GM12873 (cell line): ENCODE results near the gene AKT2.

Source experiments
- TF ChIP-seq, protein P1 (sequence below): IDR thresholded peaks from 2 replicates; pipeline ENCODE4 v1.5.1; 2012; ENCODE audit warnings: low read depth, mild to moderate bottlenecking, moderate library complexity, low read length, control low read depth; ENCODE audit not compliant: insufficient read depth; ENCODE audit errors: missing control alignments

AKT2 gene

DNA sequence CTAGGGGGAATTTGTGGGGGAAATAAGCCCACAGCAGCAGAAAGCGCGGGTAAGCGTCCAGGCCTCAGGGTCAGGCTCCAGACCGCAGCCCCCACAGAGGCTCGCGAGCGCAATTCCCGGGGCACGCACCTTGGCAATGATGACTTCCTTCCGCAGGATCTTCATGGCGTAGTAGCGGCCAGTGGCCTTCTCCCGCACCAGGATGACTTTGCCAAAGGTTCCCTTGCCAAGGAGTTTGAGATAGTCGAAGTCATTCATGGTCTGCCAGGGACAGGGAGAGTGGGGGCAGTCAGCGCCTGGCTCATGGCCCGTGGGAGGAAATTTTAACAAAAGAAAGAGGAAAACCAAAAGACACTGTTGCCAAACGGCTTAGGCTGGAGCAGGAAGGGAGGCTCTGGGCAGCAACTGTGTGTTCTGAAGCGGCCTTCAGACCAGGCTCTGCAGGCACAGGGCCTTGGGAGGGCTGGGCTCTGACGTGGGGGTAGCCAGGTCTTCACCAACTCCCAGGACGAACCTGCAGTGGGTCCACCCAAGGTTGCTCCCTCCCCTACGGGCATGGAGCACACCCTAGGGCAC, 43.2 kb downstream of the AKT2 start:
- TF ChIP-seq, protein P1, sequence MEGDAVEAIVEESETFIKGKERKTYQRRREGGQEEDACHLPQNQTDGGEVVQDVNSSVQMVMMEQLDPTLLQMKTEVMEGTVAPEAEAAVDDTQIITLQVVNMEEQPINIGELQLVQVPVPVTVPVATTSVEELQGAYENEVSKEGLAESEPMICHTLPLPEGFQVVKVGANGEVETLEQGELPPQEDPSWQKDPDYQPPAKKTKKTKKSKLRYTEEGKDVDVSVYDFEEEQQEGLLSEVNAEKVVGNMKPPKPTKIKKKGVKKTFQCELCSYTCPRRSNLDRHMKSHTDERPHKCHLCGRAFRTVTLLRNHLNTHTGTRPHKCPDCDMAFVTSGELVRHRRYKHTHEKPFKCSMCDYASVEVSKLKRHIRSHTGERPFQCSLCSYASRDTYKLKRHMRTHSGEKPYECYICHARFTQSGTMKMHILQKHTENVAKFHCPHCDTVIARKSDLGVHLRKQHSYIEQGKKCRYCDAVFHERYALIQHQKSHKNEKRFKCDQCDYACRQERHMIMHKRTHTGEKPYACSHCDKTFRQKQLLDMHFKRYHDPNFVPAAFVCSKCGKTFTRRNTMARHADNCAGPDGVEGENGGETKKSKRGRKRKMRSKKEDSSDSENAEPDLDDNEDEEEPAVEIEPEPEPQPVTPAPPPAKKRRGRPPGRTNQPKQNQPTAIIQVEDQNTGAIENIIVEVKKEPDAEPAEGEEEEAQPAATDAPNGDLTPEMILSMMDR = no peak

DNA sequence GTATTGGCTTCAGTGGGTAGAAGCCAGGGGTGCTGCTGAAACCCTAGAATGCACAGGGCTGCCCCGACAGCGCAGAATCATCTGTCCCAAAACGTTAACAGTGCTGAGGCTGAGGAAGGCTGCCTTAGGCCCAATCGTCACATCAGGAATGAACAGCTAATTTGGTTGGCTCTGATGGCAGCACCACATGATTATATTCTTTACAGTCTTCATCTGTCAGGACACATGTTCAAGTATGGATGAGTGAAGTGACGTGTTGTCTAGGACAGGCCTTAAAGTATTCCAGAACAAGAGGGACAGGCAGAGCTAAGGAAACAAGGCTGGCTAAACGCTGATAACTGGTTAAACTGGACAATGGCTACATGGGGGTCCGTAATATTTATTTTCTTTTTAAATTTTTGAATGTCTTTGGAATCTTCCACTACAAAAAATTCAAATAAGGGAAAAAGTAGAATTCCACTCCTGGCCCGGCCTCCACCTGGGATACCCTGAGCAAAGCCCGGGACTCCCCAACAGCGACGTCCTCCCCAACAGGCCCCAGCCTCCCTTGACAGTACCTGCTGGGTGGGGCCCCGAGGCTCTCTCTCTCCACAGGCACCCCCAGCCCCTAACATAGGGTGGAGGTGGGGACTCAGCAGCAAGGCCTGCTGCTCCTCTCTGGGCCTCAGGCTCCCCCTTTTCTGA, 43.9 kb downstream of the AKT2 start:
- TF ChIP-seq, protein P1 = no peak

DNA sequence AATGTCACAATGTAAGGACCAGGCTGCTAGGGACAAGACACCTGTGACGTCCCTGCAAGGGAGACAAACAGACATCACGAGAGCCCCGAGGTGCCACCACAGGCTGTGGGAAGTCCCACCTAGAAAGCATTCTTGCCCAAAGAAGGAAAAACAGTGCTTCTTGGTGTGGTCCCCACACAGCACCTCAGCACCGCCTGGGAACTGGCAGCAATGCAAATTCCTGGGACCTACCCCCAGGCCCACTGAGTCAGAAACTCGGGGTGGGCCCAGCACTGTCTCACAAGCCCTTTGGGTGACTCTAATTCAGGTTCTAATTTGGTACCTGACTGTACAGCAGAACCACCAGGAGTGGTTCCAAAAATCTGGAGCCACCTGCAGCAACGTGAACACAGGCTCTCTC, 44.8 kb downstream of the AKT2 start:
- TF ChIP-seq, protein P1 = no peak

DNA sequence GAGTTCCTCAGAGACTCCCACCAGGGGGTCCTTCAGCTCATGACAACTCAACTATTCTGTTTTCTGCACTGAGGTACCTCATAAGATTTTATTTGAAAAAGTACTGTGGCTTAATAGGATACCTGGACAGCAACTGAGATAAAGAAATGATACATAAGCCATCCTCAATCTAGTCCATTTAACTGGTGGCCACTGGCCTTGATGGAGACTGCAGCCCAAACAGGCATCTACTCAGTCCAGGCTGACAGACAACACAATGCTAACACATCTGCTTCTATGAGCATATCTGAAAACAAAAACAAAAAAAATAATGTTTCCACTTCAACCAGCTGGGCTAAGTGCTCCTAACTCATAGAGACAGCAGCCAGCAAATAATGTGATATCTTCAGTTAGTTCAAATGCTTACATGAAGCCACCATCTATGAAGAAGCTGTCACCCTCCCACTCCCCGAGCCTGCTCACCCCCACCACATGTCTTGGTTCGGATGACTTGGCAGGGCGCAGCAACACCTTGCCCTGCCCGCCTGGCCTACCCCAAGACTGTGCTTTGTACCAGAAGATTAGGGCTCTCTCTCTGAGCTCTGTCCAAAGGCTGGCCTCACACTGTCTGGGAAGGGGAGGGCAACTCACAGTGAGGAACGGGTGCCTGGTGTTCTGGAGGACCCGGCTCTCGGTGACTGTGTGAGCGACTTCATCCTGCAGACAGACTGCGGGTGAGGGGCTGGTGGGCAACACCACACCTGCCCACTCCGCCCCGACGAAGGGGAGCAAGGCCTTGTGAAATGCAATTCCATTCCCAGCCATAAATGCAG, 45.5 kb downstream of the AKT2 start:
- TF ChIP-seq, protein P1 = no peak

DNA sequence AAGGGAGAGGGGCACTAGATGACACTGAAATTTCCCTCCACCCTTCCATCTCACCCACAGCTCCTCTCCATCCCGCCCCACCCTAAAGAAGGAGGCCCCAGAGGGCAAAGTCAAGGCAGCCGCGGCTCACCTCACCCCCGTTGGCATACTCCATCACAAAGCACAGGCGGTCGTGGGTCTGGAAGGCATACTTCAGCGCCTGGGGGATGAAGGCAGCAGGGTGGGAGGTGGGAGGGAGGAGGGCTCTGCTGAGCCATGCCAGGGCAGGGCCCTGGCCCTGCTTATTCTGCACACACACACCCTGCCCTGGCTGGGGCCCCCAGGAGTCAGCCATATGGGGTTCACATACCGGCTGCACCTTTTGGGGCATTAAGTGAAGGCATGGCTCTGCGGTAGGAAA, 46.4 kb downstream of the AKT2 start:
- TF ChIP-seq, protein P1 = no peak

DNA sequence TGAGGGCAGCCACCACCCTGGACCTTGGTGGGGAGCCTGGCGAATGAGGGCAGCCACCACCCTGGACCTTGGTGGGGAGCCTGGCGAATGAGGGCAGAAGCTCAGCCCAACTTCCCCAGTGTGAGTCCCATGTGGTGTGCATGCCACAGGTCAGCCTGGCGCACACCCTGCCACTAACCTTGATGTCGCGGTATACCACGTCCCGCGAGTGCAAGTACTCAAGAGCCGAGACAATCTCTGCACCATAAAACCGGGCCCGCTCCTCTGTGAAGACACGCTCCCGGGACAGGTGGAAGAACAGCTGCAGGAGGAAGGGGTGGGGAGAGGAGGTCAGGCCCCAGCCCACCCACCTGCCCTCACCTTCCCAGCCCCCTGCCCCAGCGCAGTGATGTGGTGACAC, 47.4 kb downstream of the AKT2 start:
- TF ChIP-seq, protein P1 = no peak

DNA sequence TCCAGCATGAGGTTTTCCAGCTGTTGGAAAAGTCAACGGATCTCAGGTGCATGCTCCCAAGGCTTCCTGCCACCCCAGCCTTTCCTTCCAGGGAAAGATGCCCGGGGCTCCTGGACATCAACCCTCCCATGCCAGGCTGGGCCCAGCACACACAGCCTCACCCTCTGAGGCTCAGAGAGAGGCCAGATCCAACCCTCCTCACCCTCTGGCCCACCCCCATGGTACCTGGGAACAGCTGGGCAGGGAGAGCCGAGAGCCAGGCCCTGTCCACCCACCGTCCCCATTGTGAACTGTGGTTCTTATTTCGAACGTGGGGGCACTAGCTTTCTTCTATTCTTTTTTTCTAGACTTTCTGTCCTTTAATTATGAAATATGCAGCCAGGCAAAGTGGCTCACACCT, 48.8 kb downstream of the AKT2 start:
- TF ChIP-seq, protein P1 = no peak
